ENCODE results near the gene ZMYM4. TPM values are rescaled to one million over a fixed set of nuclear protein-coding genes. Genes with fewer than 3 reads are reported as not detected.

Gene ZMYM4
- total RNA-seq, 2 experiments from 2014 or later = 21.8 to 29.0 TPM

- H3K36me3 Mint-ChIP-seq = peaks cover 7% of the 10 kb centered on the region
- CTCF ChIA-PET = interaction anchor here (0.6 to 11.0 kb wide), 7 partner anchors 23 to 243 kb away, joined by 3 to 140 read pairs (median 3); no protein-coding TSS in a partner anchor
- no peak for ATAC-seq
These were observed 175.4 kb downstream of the ZMYM4 start for GRCh38 chr1:35443768-35444518.

GRCh38 chr1:35444519-35444774 is 175.9 kb downstream of the ZMYM4 start:
- H3K27me3 Mint-ChIP-seq = no peaks in the 10 kb centered on the region
- H3K9me3 Mint-ChIP-seq (ENCODE audit: low read depth) = no peaks in the 10 kb centered on the region
- DNase-seq (no peak), ATAC-seq (no peak)
- no peak overlapping the region for H3K27ac Mint-ChIP-seq
- CTCF ChIA-PET = interaction anchor here (1.0 to 11.0 kb wide), 4 partner anchors 24 to 244 kb away, joined by 3 to 140 read pairs (median 3); no protein-coding TSS in a partner anchor
- H3K36me3 Mint-ChIP-seq = peaks cover 7% of the 10 kb centered on the region
- peaks cover 15% of the 10 kb centered on the region for H3K4me1 Mint-ChIP-seq
- H3K4me3 Mint-ChIP-seq = no peak overlapping the region

More at GRCh38 chr1:35443768-35444518, 175.4 kb downstream of the ZMYM4 start:
- Mint-ChIP-seq H3K4me1 (peaks cover 15% of the 10 kb centered on the region), H3K27me3 (no peaks in the 10 kb centered on the region), H3K27ac (no peak overlapping the region), H3K9me3 (ENCODE audit: low read depth) (no peaks in the 10 kb centered on the region), H3K4me3 (no peak overlapping the region)
- DNase-seq = no peak

GRCh38 chr1:35447278-35447677 is 178.8 kb downstream of the ZMYM4 start:
- no peak for DNase-seq
- ATAC-seq = peak; percentile 25
- H3K27ac Mint-ChIP-seq = peak overlapping the region; percentile 44
- no peak overlapping the region for H3K4me3 Mint-ChIP-seq
- H3K36me3 Mint-ChIP-seq = peaks cover 11% of the 10 kb centered on the region
- H3K9me3 Mint-ChIP-seq (ENCODE audit: low read depth) = no peaks in the 10 kb centered on the region
- no peaks in the 10 kb centered on the region for H3K27me3 Mint-ChIP-seq
- peaks cover 18% of the 10 kb centered on the region for H3K4me1 Mint-ChIP-seq
- CTCF ChIA-PET = interaction anchor here (0.7 to 11.0 kb wide), 3 partner anchors 119 to 147 kb away, joined by 3 to 140 read pairs (median 3); no protein-coding TSS in a partner anchor

GRCh38 chr1:35448344-35448801 is 179.9 kb downstream of the ZMYM4 start:
- ATAC-seq = no peak
- Mint-ChIP-seq H3K9me3 (ENCODE audit: low read depth) (no peaks in the 10 kb centered on the region), H3K36me3 (peaks cover 11% of the 10 kb centered on the region), H3K4me3 (no peak overlapping the region), H3K4me1 (peaks cover 13% of the 10 kb centered on the region), H3K27ac (no peak overlapping the region), H3K27me3 (no peaks in the 10 kb centered on the region)
- DNase-seq = no peak
- CTCF ChIA-PET = interaction anchor here (1.0 to 11.0 kb wide), 4 partner anchors 9 to 267 kb away, joined by 4 to 140 read pairs (median 22); no protein-coding TSS in a partner anchor

- CTCF ChIA-PET = interaction anchor here (1.0 to 11.0 kb wide), 14 partner anchors 8 to 278 kb away, joined by 3 to 140 read pairs (median 6); partner anchors contain the start of genes C1orf216, KIAA0319L and NCDN
- no peak for DNase-seq
- Mint-ChIP-seq H3K4me3 (no peak overlapping the region), H3K4me1 (peaks cover 13% of the 10 kb centered on the region), H3K27me3 (no peaks in the 10 kb centered on the region), H3K36me3 (peaks cover 11% of the 10 kb centered on the region), H3K27ac (no peak overlapping the region), H3K9me3 (ENCODE audit: low read depth) (no peaks in the 10 kb centered on the region)
- no peak for ATAC-seq
These were observed 181.0 kb downstream of the ZMYM4 start for GRCh38 chr1:35449334-35450008.

- Mint-ChIP-seq H3K4me1 (peaks cover 17% of the 10 kb centered on the region), H3K27me3 (no peaks in the 10 kb centered on the region), H3K36me3 (peaks cover 13% of the 10 kb centered on the region), H3K27ac (peak overlapping the region; percentile 36), H3K9me3 (ENCODE audit: low read depth) (no peaks in the 10 kb centered on the region), H3K4me3 (no peak overlapping the region)
- DNase-seq = peak; percentile 86
- ATAC-seq = peak; percentile 93
- CTCF ChIA-PET = interaction anchor here (0.7 to 11.0 kb wide), 51 partner anchors 9 to 592 kb away, joined by 3 to 140 read pairs (median 4); partner anchors contain the start of genes C1orf216, CLSPN, KIAA0319L and NCDN
These were observed 182.6 kb downstream of the ZMYM4 start for GRCh38 chr1:35451125-35451528.

- DNase-seq = no peak
- no peaks in the 10 kb centered on the region for H3K27me3 Mint-ChIP-seq
- peaks cover 17% of the 10 kb centered on the region for H3K4me1 Mint-ChIP-seq
- no peak overlapping the region for H3K27ac Mint-ChIP-seq
- H3K36me3 Mint-ChIP-seq = peaks cover 15% of the 10 kb centered on the region
- no peaks in the 10 kb centered on the region for H3K9me3 Mint-ChIP-seq (ENCODE audit: low read depth)
- H3K4me3 Mint-ChIP-seq = no peak overlapping the region
- ATAC-seq = no peak
- CTCF ChIA-PET = interaction anchor here (0.7 to 11.0 kb wide), 27 partner anchors 10 to 276 kb away, joined by 3 to 140 read pairs (median 4); partner anchors contain the start of genes C1orf216, KIAA0319L and NCDN
These were observed 183.7 kb downstream of the ZMYM4 start for GRCh38 chr1:35452106-35452774.

GRCh38 chr1:35453031-35453430 is 184.5 kb downstream of the ZMYM4 start:
- DNase-seq (no peak), ATAC-seq (no peak)
- Mint-ChIP-seq H3K27ac (no peak overlapping the region), H3K9me3 (ENCODE audit: low read depth) (no peaks in the 10 kb centered on the region), H3K4me1 (peaks cover 14% of the 10 kb centered on the region), H3K4me3 (no peak overlapping the region), H3K36me3 (peaks cover 16% of the 10 kb centered on the region), H3K27me3 (no peaks in the 10 kb centered on the region)
- CTCF ChIA-PET = interaction anchor here (1.0 to 11.0 kb wide), 9 partner anchors 13 to 275 kb away, joined by 3 to 140 read pairs (median 4); no protein-coding TSS in a partner anchor

GRCh38 chr1:35454176-35454575 is 185.7 kb downstream of the ZMYM4 start:
- H3K36me3 Mint-ChIP-seq = peaks cover 20% of the 10 kb centered on the region
- H3K4me3 Mint-ChIP-seq = no peak overlapping the region
- H3K9me3 Mint-ChIP-seq (ENCODE audit: low read depth) = no peaks in the 10 kb centered on the region
- H3K27ac Mint-ChIP-seq = no peak overlapping the region
- peaks cover 14% of the 10 kb centered on the region for H3K4me1 Mint-ChIP-seq
- no peak for ATAC-seq
- CTCF ChIA-PET = interaction anchor here (1.0 to 5.6 kb wide), 6 partner anchors 51 to 712 kb away, joined by 3 to 39 read pairs (median 6); partner anchors contain the start of genes KIAA0319L and NCDN
- DNase-seq = no peak
- H3K27me3 Mint-ChIP-seq = no peaks in the 10 kb centered on the region

- no peaks in the 10 kb centered on the region for H3K27me3 Mint-ChIP-seq
- no peaks in the 10 kb centered on the region for H3K9me3 Mint-ChIP-seq (ENCODE audit: low read depth)
- H3K36me3 Mint-ChIP-seq = peaks cover 20% of the 10 kb centered on the region
- H3K4me3 Mint-ChIP-seq = no peak overlapping the region
- peak overlapping the region; percentile 35 for H3K27ac Mint-ChIP-seq
- CTCF ChIA-PET = interaction anchor here (1.0 to 3.3 kb wide), 5 partner anchors 51 to 712 kb away, joined by 3 to 10 read pairs (median 3); partner anchors contain the start of genes KIAA0319L and NCDN
- peaks cover 14% of the 10 kb centered on the region for H3K4me1 Mint-ChIP-seq
- no peak for DNase-seq
- no peak for ATAC-seq
These were observed 186.1 kb downstream of the ZMYM4 start for GRCh38 chr1:35454616-35455015.

GRCh38 chr1:35460796-35461195 is 192.3 kb downstream of the ZMYM4 start:
- DNase-seq = no peak
- no peak for ATAC-seq
- H3K27me3 Mint-ChIP-seq = no peaks in the 10 kb centered on the region
- H3K4me1 Mint-ChIP-seq = peaks cover 16% of the 10 kb centered on the region
- H3K9me3 Mint-ChIP-seq (ENCODE audit: low read depth) = peaks cover 5% of the 10 kb centered on the region
- no peak overlapping the region for H3K27ac Mint-ChIP-seq
- H3K36me3 Mint-ChIP-seq = peaks cover 59% of the 10 kb centered on the region
- CTCF ChIA-PET = no interaction called here
- no peak overlapping the region for H3K4me3 Mint-ChIP-seq

GRCh38 chr1:35461966-35462651 is 193.6 kb downstream of the ZMYM4 start:
- Mint-ChIP-seq H3K4me1 (peaks cover 15% of the 10 kb centered on the region), H3K9me3 (ENCODE audit: low read depth) (peaks cover 7% of the 10 kb centered on the region), H3K4me3 (no peak overlapping the region), H3K36me3 (peaks cover 64% of the 10 kb centered on the region), H3K27ac (peak overlapping the region; percentile 57), H3K27me3 (no peaks in the 10 kb centered on the region)
- ATAC-seq = no peak
- CTCF ChIA-PET = interaction anchor here (1.0 kb wide), 1 partner anchor 11 kb away, joined by 3 read pairs; no protein-coding TSS in a partner anchor
- no peak for DNase-seq
